ENCODE results near the gene RTKN. TPM values are rescaled to one million over a fixed set of nuclear protein-coding genes. Genes with fewer than 3 reads are reported as not detected.

RTKN gene
- total and polyA plus RNA-seq, 2 of the 13 experiments (the other 11 are each of a cell fraction or from before 2014, with no cell fraction given): 159 to 166 TPM

- TF ChIP-seq ZNF670 (CRISPR knock-in tag; IDR thresholded peaks at IDR 0.05; ENCODE audit: borderline replicate concordance) (no peak), BHLHE40 (IDR thresholded peaks at IDR 0.05; ENCODE audit: low read length) (no peak), STAG1 (CRISPR knock-in tag; IDR thresholded peaks at IDR 0.05) (peak; percentile 40), MTF2 (CRISPR knock-in tag; IDR thresholded peaks at IDR 0.05; ENCODE audit: borderline replicate concordance) (no peak), HNF4G (IDR thresholded peaks at IDR 0.05; ENCODE audit: borderline replicate concordance, low read depth, low read length) (no peak), HNF4G (CRISPR knock-in tag; IDR thresholded peaks at IDR 0.05; ENCODE audit: borderline replicate concordance, low read depth) (no peak), AGO2 (optimal IDR thresholded peaks at IDR 0.05; ENCODE audit: low read depth, low read length) (peak; percentile 49)
- TF ChIP-seq, protein P1, sequence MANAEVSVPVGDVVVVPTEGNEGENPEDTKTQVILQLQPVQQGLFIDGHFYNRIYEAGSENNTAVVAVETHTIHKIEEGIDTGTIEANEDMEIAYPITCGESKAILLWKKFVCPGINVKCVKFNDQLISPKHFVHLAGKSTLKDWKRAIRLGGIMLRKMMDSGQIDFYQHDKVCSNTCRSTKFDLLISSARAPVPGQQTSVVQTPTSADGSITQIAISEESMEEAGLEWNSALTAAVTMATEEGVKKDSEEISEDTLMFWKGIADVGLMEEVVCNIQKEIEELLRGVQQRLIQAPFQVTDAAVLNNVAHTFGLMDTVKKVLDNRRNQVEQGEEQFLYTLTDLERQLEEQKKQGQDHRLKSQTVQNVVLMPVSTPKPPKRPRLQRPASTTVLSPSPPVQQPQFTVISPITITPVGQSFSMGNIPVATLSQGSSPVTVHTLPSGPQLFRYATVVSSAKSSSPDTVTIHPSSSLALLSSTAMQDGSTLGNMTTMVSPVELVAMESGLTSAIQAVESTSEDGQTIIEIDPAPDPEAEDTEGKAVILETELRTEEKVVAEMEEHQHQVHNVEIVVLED (CRISPR knock-in tag; IDR thresholded peaks at IDR 0.05; ENCODE audit: borderline replicate concordance): no peak
Observed at GRCh38 chr2:74474899-74475298, 33.2 kb upstream of the RTKN start (continued).

GRCh38 chr2:74474481-74474880, 32.7 kb upstream of the RTKN start:
- Histone ChIP-seq H3K79me2 (ENCODE audit: insufficient read depth, low read length) (peaks cover 12% of the 10 kb centered on the region), H3K27me3 (ENCODE audit: control insufficient read depth in 1 of 2, insufficient read depth in 2 of 2, low read length in 2 of 2) (no peaks in the 10 kb centered on the region; a peak in 1 of 5 replicates), H3K4me3 (replicated peaks in 1 of 3; ENCODE audit: insufficient read depth in 1 of 3, low read depth in 2 of 3, low read length in 3 of 3) (no peak overlapping the region), H3K36me3 (replicated peaks in 1 of 2; ENCODE audit: control insufficient read depth in 1 of 2, insufficient read depth in 2 of 2, low read length in 2 of 2) (peaks cover 7 to 23% of the 10 kb centered on the region in 2 experiments), H2AFZ (ENCODE audit: low read length) (no peak overlapping the region), H3K9ac (ENCODE audit: insufficient read depth, low read depth, low read length) (no peak overlapping the region), H3K4me1 (ENCODE audit: insufficient read depth, low read length) (peaks cover 56% of the 10 kb centered on the region), H4K20me1 (ENCODE audit: insufficient read depth, low read length) (no peaks in the 10 kb centered on the region), H3K4me2 (ENCODE audit: low read depth, low read length) (no peak overlapping the region), H3K27ac (ENCODE audit: extremely low read length, insufficient read depth, low read length) (no peak overlapping the region), H3K9me3 (ENCODE audit: low read length) (no peaks in the 10 kb centered on the region)
- ChIA-PET CTCF (ENCODE audit: low intra/inter-chr PET ratio, low total read pairs) (no interaction called here), POLR2A (interaction anchor here (0.6 to 20.6 kb wide), 8 partner anchors 7 to 55 kb away, joined by 3 to 795 read pairs (median 6); partner anchors contain the start of genes AUP1, CCDC142, HTRA2 and INO80B)
- intact Hi-C loops (cut with micrococcal nuclease; ENCODE audit: unreplicated experiment) (no loop called here), in situ Hi-C loops (cut with HindIII; ENCODE audit: extremely low pct_ligation_motif_present, low pct_unique_long_range_greater_than_20kb) (no loop called here)
- FAIRE-seq (no peak), DNase-seq (ENCODE audit: low spot score) (no peak), ATAC-seq (no peak)
- BruUV-seq (replicated peaks): no TSS peak
- 95% methylated on average over 6 of the region's 6 CpGs for WGBS (ENCODE audit: low lambda C conversion rate)
- no peak for TF ChIP-seq ZFP82 (CRISPR knock-in tag; IDR thresholded peaks at IDR 0.05; ENCODE audit: borderline replicate concordance)
- TF ChIP-seq ZBTB39 (CRISPR knock-in tag; IDR thresholded peaks at IDR 0.05): 0 out of 2 replicates have a peak, but pooled peaks have one; percentile 24
- no peak for TF ChIP-seq ZNF713 (CRISPR knock-in tag; IDR thresholded peaks at IDR 0.05)
- TF ChIP-seq, protein P2, sequence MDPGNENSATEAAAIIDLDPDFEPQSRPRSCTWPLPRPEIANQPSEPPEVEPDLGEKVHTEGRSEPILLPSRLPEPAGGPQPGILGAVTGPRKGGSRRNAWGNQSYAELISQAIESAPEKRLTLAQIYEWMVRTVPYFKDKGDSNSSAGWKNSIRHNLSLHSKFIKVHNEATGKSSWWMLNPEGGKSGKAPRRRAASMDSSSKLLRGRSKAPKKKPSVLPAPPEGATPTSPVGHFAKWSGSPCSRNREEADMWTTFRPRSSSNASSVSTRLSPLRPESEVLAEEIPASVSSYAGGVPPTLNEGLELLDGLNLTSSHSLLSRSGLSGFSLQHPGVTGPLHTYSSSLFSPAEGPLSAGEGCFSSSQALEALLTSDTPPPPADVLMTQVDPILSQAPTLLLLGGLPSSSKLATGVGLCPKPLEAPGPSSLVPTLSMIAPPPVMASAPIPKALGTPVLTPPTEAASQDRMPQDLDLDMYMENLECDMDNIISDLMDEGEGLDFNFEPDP (CRISPR knock-in tag; conservative IDR thresholded peaks at IDR 0.05): 0 out of 2 replicates have a peak, but pooled peaks have one; percentile 29
- no peak for TF ChIP-seq NFYC (CRISPR knock-in tag; IDR thresholded peaks at IDR 0.05)
- TF ChIP-seq ATF6 (CRISPR knock-in tag; conservative IDR thresholded peaks at IDR 0.05): no peak
- TF ChIP-seq ZNF484 (CRISPR knock-in tag; IDR thresholded peaks at IDR 0.05; ENCODE audit: borderline replicate concordance, low read depth): no peak
